GM18505 (cell line): Measurements from ENCODE around the gene RALGPS2.
"Not testable (repeated sequence)": the region's sequence is repeated elsewhere in the genome, so short reads cannot be mapped to it uniquely, and the experiment has no call there.

Experiments used
- ATAC-seq: cut with Tn5 transposase; IDR thresholded peaks from one replicate; pipeline ENCODE4 v1.9.1; 2021; ENCODE audit not compliant: unreplicated experiment
- POLR2A ChIP-seq: IDR thresholded peaks from 4 replicates; pipeline ENCODE4 v1.6.1; 2011; ENCODE audit warnings: borderline replicate concordance; ENCODE audit not compliant: insufficient read depth, insufficient read length; ENCODE audit errors: extremely low read depth

Gene RALGPS2

GRCh38 chr1:178738780-178739179 lies 13.7 kb downstream of the RALGPS2 start:
- ATAC-seq: no peak
- TF ChIP-seq POLR2A: no peak

- no peak for ATAC-seq
- no peak for TF ChIP-seq POLR2A
Observed at GRCh38 chr1:178739285-178740045, 14.4 kb downstream of the RALGPS2 start.

- TF ChIP-seq POLR2A: no peak
- no peak for ATAC-seq
Observed at GRCh38 chr1:178740491-178740890, 15.4 kb downstream of the RALGPS2 start.

GRCh38 chr1:178740924-178741323 lies 15.9 kb downstream of the RALGPS2 start:
- no peak for ATAC-seq
- no peak for TF ChIP-seq POLR2A

- no peak for TF ChIP-seq POLR2A
- ATAC-seq: no peak
Observed at GRCh38 chr1:178743801-178744200, 18.8 kb downstream of the RALGPS2 start.

GRCh38 chr1:178745260-178745659 lies 20.2 kb downstream of the RALGPS2 start:
- ATAC-seq: no peak
- TF ChIP-seq POLR2A: no peak

GRCh38 chr1:178746345-178746744 lies 21.3 kb downstream of the RALGPS2 start:
- no peak for ATAC-seq
- TF ChIP-seq POLR2A: no peak

GRCh38 chr1:178747361-178747760 lies 22.3 kb downstream of the RALGPS2 start:
- ATAC-seq: not testable (repeated sequence)

- no peak for TF ChIP-seq POLR2A
- no peak for ATAC-seq
Observed at GRCh38 chr1:178749581-178750166, 24.6 kb downstream of the RALGPS2 start.

GRCh38 chr1:178751046-178751445 lies 26.0 kb downstream of the RALGPS2 start:
- no peak for ATAC-seq
- no peak for TF ChIP-seq POLR2A

- no peak for ATAC-seq
- TF ChIP-seq POLR2A: no peak
Observed at GRCh38 chr1:178752891-178753290, 27.8 kb downstream of the RALGPS2 start.

- ATAC-seq: not testable (repeated sequence)
Observed at GRCh38 chr1:178754655-178755256, 29.7 kb downstream of the RALGPS2 start.

- ATAC-seq: no peak
- no peak for TF ChIP-seq POLR2A
Observed at GRCh38 chr1:178768423-178768822, 43.4 kb downstream of the RALGPS2 start.

GRCh38 chr1:178772952-178773351 lies 47.9 kb downstream of the RALGPS2 start:
- TF ChIP-seq POLR2A: no peak
- ATAC-seq: no peak
